Panc1 (cell line): Measurements from ENCODE around the gene ESR2. TPM values are rescaled to one million over a fixed set of nuclear protein-coding genes. Genes with fewer than 3 reads are reported as not detected.

Source experiments
- ATAC-seq: fragments of 200-7000 bp; cut with Tn5 transposase; 2 replicates; pipeline ENCODE4 v1.9.1; 2020; ENCODE audit warnings: mild to moderate bottlenecking, moderate library complexity
- BruUV-seq: library from RNA; stranded (reverse); fragments of 400-500 nt; replicated peaks from 2 replicates; lab custom pipeline; 2021; lab: Mats Ljungman, UMichigan
- CTCF ChIA-PET: fragments of 300-600 bp; sonication (Branson Sonifier 250); formaldehyde crosslinking; loops from one replicate; lab custom pipeline; 2022; ENCODE audit warnings: antibody characterized with exemption; lab: Charles Lee
- POLR2A ChIA-PET: fragments of 300-600 bp; sonication (Branson Sonifier 250); formaldehyde crosslinking; loops from one replicate; lab custom pipeline; 2022; ENCODE audit warnings: antibody characterized with exemption; lab: Charles Lee
- DNase-seq: peaks from one replicate; pipeline ENCODE4 v3.0.0-alpha.2; 2010; ENCODE audit warnings: low read depth, low spot score
- H3K27ac ChIP-seq: 2 replicates; pipeline ENCODE4 v1.5.1; 2011; ENCODE audit warnings: mild to moderate bottlenecking, low read length, inconsistent platforms
- H3K27me3 ChIP-seq: fragments of 200-500 bp; sonication (Bioruptor generic); 2 replicates; pipeline ENCODE4 v1.6.0; 2014; ENCODE audit warnings: low read length, inconsistent platforms; ENCODE audit not compliant: control insufficient read depth, insufficient read depth
- H3K36me3 ChIP-seq: fragments of 200-500 bp; sonication (Bioruptor generic); 2 replicates; pipeline ENCODE4 v1.5.1; 2014; ENCODE audit warnings: inconsistent platforms, mild to moderate bottlenecking, low read length, moderate library complexity; ENCODE audit not compliant: control insufficient read depth, insufficient read depth
- H3K4me1 ChIP-seq: 2 replicates; pipeline ENCODE4 v1.5.1; 2011; ENCODE audit warnings: inconsistent platforms, mild to moderate bottlenecking, low read length, moderate library complexity; ENCODE audit not compliant: control insufficient read depth, insufficient read depth
- H3K4me3 ChIP-seq, 2 experiments: 2 replicates each; pipeline ENCODE4 v1.5.1; 2011 to 2012; ENCODE audit warnings: low read depth in 2 of 2, low read length in 2 of 2, mild to moderate bottlenecking in 2 of 2, inconsistent platforms in 1 of 2, moderate library complexity in 1 of 2
- H3K9me3 ChIP-seq: fragments of 200-500 bp; sonication (Bioruptor generic); 2 replicates; pipeline ENCODE4 v1.5.1; 2014; ENCODE audit warnings: low read depth, mild to moderate bottlenecking, inconsistent platforms, low read length, moderate library complexity; ENCODE audit not compliant: control insufficient read depth, insufficient read depth
- CTCF ChIP-seq: fragments of 450-650 bp; IDR thresholded peaks from 2 replicates; pipeline ENCODE4 v1.5.1; 2017; ENCODE audit warnings: mild to moderate bottlenecking
- POLR2AphosphoS5 ChIP-seq: IDR thresholded peaks from 2 replicates; pipeline ENCODE4 v1.6.1; 2012; ENCODE audit warnings: mild to moderate bottlenecking, low read depth, low read length, moderate library complexity
- REST ChIP-seq, 2 experiments: IDR thresholded peaks; 2 replicates each; pipeline ENCODE4 v1.6.1; 2011 to 2012; ENCODE audit warnings: low read depth in 2 of 2, control low read depth in 1 of 2, low read length in 1 of 2, mild to moderate bottlenecking in 1 of 2, moderate library complexity in 1 of 2; ENCODE audit not compliant: insufficient read depth in 1 of 2
- SIN3A ChIP-seq: IDR thresholded peaks from 2 replicates; pipeline ENCODE4 v1.6.1; 2012; ENCODE audit warnings: low read depth, mild to moderate bottlenecking, low read length, moderate library complexity, borderline replicate concordance; ENCODE audit not compliant: insufficient read depth
- TCF7L2 ChIP-seq: IDR thresholded peaks from 2 replicates; pipeline ENCODE4 v1.6.1; 2011; ENCODE audit warnings: mild to moderate bottlenecking, low read depth, low read length, inconsistent platforms
- in situ Hi-C: cut with HindIII; loops from 2 replicates; pipeline ENCODE4 v1.10.0; 2016; ENCODE audit warnings: low sequenced_read_pairs, low pct_unique_long_range_greater_than_20kb
- intact Hi-C: fragments of 100-400 bp; cut with micrococcal nuclease; formaldehyde crosslinking; loops from one replicate; pipeline ENCODE4 v1.10.0; 2022; ENCODE audit not compliant: unreplicated experiment
- total RNA-seq: library from RNA; stranded (reverse); gene quantifications from one replicate; pipeline ENCODE4 v1.2.1, GENCODE V29; 2021; ENCODE audit not compliant: unreplicated experiment

Gene ESR2
- total RNA-seq, 1 experiment from 2014 or later, result not detected

GRCh38 chr14:64255756-64256155, 38.4 kb downstream of the ESR2 start:
- Histone ChIP-seq H3K9me3 (no peaks in the 10 kb centered on the region), H3K27me3 (no peaks in the 10 kb centered on the region), H3K4me3 (no peak overlapping the region), H3K36me3 (no peaks in the 10 kb centered on the region), H3K27ac (no peak overlapping the region), H3K4me1 (no peaks in the 10 kb centered on the region)
- BruUV-seq, result no TSS peak
- ATAC-seq (no peak), DNase-seq (no peak)
- TF ChIP-seq CTCF, result no peak
- no peak for TF ChIP-seq POLR2AphosphoS5
- no peak for TF ChIP-seq REST (IDR thresholded peaks at IDR 0.05; ENCODE audit: insufficient read depth in 1 of 2, low read depth in 2 of 2, low read length in 1 of 2)
- no peak for TF ChIP-seq SIN3A
- no peak for TF ChIP-seq TCF7L2
- ChIA-PET POLR2A (no interaction called here), CTCF (no interaction called here)
- in situ Hi-C loops, result no loop called here
- intact Hi-C loops, result no loop called here

GRCh38 chr14:64253672-64254071, 40.5 kb downstream of the ESR2 start:
- POLR2A ChIA-PET, result no interaction called here
- intact Hi-C loops, result no loop called here
- no peak for ATAC-seq
- Histone ChIP-seq H3K4me1 (no peaks in the 10 kb centered on the region), H3K36me3 (no peaks in the 10 kb centered on the region), H3K27ac (no peak overlapping the region), H3K4me3 (no peak overlapping the region), H3K27me3 (no peaks in the 10 kb centered on the region), H3K9me3 (no peaks in the 10 kb centered on the region)
- no peak for DNase-seq
- in situ Hi-C loops, result no loop called here
- TF ChIP-seq TCF7L2, result no peak
- no peak for TF ChIP-seq SIN3A
- no peak for TF ChIP-seq CTCF
- no peak for TF ChIP-seq REST (IDR thresholded peaks at IDR 0.05; ENCODE audit: insufficient read depth in 1 of 2, low read depth in 2 of 2, low read length in 1 of 2)
- TF ChIP-seq POLR2AphosphoS5, result no peak
- no TSS peak for BruUV-seq
- CTCF ChIA-PET, result no interaction called here
